ENCODE data around the gene STK38. TPM values are rescaled to one million over a fixed set of nuclear protein-coding genes. Genes with fewer than 3 reads are reported as not detected.

The STK38 gene
- polyA plus RNA-seq, 2 of the 4 experiments (the other 2 are of a cell fraction): 30.0 to 30.9 TPM

DNA sequence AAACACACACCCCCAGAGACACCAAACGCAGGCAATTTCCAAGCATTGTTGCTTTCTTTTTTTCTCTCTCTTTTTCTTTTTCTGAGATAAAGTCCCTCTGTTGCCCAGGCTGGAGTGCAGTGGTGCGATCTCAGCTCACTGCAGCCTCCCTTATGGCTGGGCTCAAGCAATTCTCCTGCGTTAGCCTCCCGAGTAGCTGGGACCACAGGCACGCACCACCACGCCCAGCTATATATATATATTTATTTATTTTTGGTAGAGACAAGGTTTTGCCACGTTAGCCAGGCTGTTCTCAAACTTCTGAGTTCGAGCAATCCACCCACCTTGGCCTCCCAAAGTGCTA, 32.9 kb upstream of the STK38 start:
- POLR2A ChIA-PET: interaction anchor here (0.8 to 1.4 kb wide), 5 partner anchors 13 to 157 kb away, joined by 4 to 7 read pairs (median 5); partner anchors contain the start of gene SRSF3
- no peak for DNase-seq (ENCODE audit: low read depth in 1 of 2, low spot score in 1 of 2)
- Histone ChIP-seq H3K4me2 (peak overlapping the region; percentile 50), H3K4me3 (no peak overlapping the region), H3K27ac (peak overlapping the region; percentile 77 to 88), H3K9me3 (no peaks in the 10 kb centered on the region), H3K4me1 (peaks cover 40% of the 10 kb centered on the region)
- ATAC-seq: no peak; a peak in 1 of 6 replicates
- CTCF ChIA-PET: interaction anchor here (0.8 to 1.6 kb wide), 13 partner anchors 10 to 193 kb away, joined by 3 to 8 read pairs (median 4); partner anchors contain the start of genes ETV7 and SRSF3
- TF ChIP-seq MYC (IDR thresholded peaks at IDR 0.05; ENCODE audit: borderline replicate concordance, low read length): no peak
- no peak for TF ChIP-seq PHF8 (IDR thresholded peaks at IDR 0.05; ENCODE audit: borderline replicate concordance, low read depth)
- no peak for TF ChIP-seq CEBPB (IDR thresholded peaks at IDR 0.05)
- no peak for TF ChIP-seq JUN (IDR thresholded peaks at IDR 0.05)
- no peak for TF ChIP-seq EHMT2 (IDR thresholded peaks at IDR 0.05; ENCODE audit: low read depth)
- no peak for TF ChIP-seq KDM5A (IDR thresholded peaks at IDR 0.05)
- TF ChIP-seq, protein P1, sequence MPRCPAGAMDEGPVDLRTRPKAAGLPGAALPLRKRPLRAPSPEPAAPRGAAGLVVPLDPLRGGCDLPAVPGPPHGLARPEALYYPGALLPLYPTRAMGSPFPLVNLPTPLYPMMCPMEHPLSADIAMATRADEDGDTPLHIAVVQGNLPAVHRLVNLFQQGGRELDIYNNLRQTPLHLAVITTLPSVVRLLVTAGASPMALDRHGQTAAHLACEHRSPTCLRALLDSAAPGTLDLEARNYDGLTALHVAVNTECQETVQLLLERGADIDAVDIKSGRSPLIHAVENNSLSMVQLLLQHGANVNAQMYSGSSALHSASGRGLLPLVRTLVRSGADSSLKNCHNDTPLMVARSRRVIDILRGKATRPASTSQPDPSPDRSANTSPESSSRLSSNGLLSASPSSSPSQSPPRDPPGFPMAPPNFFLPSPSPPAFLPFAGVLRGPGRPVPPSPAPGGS (IDR thresholded peaks at IDR 0.05): no peak
- TF ChIP-seq SMC3 (IDR thresholded peaks at IDR 0.05): no peak
- TF ChIP-seq HEYL (CRISPR knock-in tag; IDR thresholded peaks at IDR 0.05): no peak
- TF ChIP-seq RNF2 (IDR thresholded peaks at IDR 0.05; ENCODE audit: borderline replicate concordance, low read depth): no peak
- TF ChIP-seq EHF (CRISPR knock-in tag; IDR thresholded peaks at IDR 0.05): no peak
- no peak for TF ChIP-seq GATA3 (IDR thresholded peaks at IDR 0.05; ENCODE audit: borderline replicate concordance)
- no peak for TF ChIP-seq ZNF302 (CRISPR knock-in tag; IDR thresholded peaks at IDR 0.05)
- TF ChIP-seq ZSCAN20 (CRISPR knock-in tag; IDR thresholded peaks at IDR 0.05): no peak
- no peak for TF ChIP-seq CHD2 (IDR thresholded peaks at IDR 0.05; ENCODE audit: low read length, partially characterized antibody)
- no peak for TF ChIP-seq HDAC2 (IDR thresholded peaks at IDR 0.05)
- no peak for TF ChIP-seq SREBF2 (IDR thresholded peaks at IDR 0.05)
- no peak for TF ChIP-seq MAFK (IDR thresholded peaks at IDR 0.05; ENCODE audit: partially characterized antibody)
- TF ChIP-seq BHLHE40 (IDR thresholded peaks at IDR 0.05; ENCODE audit: low read depth, low read length): no peak
- no peak for FAIRE-seq
- 85% methylated on average over 8 of the region's 8 CpGs for WGBS (ENCODE audit: missing lambda C conversion rate)

DNA sequence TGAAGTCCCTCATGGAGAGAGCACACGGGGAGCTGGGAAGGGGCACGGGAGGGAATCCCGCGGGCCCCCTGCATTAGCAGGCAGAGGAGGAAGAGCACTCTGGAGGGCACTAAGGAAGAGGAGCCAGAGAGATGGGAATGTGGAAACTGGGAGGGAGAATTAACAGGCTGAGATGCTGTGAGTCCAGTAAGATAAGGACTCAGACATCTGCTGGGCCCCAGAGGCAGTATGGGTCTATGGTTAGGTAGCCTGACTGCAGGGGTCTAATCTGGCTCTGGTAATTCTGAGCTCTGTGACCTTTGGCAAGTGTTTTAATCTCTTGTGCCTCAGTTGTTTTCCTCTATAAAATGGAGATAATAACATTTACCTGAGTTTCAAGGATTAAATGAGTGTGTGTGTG, 31.2 kb upstream of the STK38 start:
- 95% methylated on average over 4 of the region's 4 CpGs for WGBS (ENCODE audit: missing lambda C conversion rate)
- ChIA-PET POLR2A (interaction anchor here (0.7 kb wide), 1 partner anchor 300 kb away, joined by 5 read pairs; no protein-coding TSS in a partner anchor), CTCF (interaction anchor here (0.7 to 2.2 kb wide), 5 partner anchors 30 to 1872 kb away, joined by 3 to 8 read pairs (median 3); no protein-coding TSS in a partner anchor)
- peak in 1 of 2 experiments; percentile 8; a peak in 1 of 6 replicates for ATAC-seq
- Histone ChIP-seq H3K9me3 (no peaks in the 10 kb centered on the region), H3K27ac (peak overlapping the region; percentile 77 to 88), H3K4me2 (peak overlapping the region; percentile 77; the same call in 2 of the 3 replicates), H3K4me3 (no peak overlapping the region), H3K4me1 (peaks cover 42% of the 10 kb centered on the region)
- FAIRE-seq: no peak
- no peak for DNase-seq (ENCODE audit: low read depth in 1 of 2, low spot score in 1 of 2)
- no peak for TF ChIP-seq SREBF2 (IDR thresholded peaks at IDR 0.05)
- no peak for TF ChIP-seq PHF8 (IDR thresholded peaks at IDR 0.05; ENCODE audit: borderline replicate concordance, low read depth)
- TF ChIP-seq, protein P1 (IDR thresholded peaks at IDR 0.05): no peak
- no peak for TF ChIP-seq CBX2 (IDR thresholded peaks at IDR 0.05; ENCODE audit: borderline replicate concordance, low read depth)
- TF ChIP-seq HOXB5 (CRISPR knock-in tag; IDR thresholded peaks at IDR 0.05): no peak
- no peak for TF ChIP-seq CEBPB (IDR thresholded peaks at IDR 0.05)
- no peak for TF ChIP-seq RCOR1 (IDR thresholded peaks at IDR 0.05; ENCODE audit: low read depth, low read length)
- TF ChIP-seq JUN (IDR thresholded peaks at IDR 0.05): no peak
- TF ChIP-seq FOXS1 (CRISPR knock-in tag; IDR thresholded peaks at IDR 0.05): no peak
- TF ChIP-seq HEYL (CRISPR knock-in tag; IDR thresholded peaks at IDR 0.05): no peak
- TF ChIP-seq NPAS2 (CRISPR knock-in tag; IDR thresholded peaks at IDR 0.05; ENCODE audit: borderline replicate concordance): no peak
- TF ChIP-seq, protein P2, sequence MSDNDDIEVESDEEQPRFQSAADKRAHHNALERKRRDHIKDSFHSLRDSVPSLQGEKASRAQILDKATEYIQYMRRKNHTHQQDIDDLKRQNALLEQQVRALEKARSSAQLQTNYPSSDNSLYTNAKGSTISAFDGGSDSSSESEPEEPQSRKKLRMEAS (IDR thresholded peaks at IDR 0.05): no peak
- no peak for TF ChIP-seq ZNF302 (CRISPR knock-in tag; IDR thresholded peaks at IDR 0.05)
- TF ChIP-seq EHMT2 (IDR thresholded peaks at IDR 0.05; ENCODE audit: low read depth): no peak
- TF ChIP-seq, protein P3, sequence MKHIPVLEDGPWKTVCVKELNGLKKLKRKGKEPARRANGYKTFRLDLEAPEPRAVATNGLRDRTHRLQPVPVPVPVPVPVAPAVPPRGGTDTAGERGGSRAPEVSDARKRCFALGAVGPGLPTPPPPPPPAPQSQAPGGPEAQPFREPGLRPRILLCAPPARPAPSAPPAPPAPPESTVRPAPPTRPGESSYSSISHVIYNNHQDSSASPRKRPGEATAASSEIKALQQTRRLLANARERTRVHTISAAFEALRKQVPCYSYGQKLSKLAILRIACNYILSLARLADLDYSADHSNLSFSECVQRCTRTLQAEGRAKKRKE (CRISPR knock-in tag; IDR thresholded peaks at IDR 0.05; ENCODE audit: low read depth): no peak
- TF ChIP-seq POLR2AphosphoS2 (conservative IDR thresholded peaks at IDR 0.05; ENCODE audit: low read length): no peak
- TF ChIP-seq SMC3 (IDR thresholded peaks at IDR 0.05): no peak
- TF ChIP-seq BHLHE40 (IDR thresholded peaks at IDR 0.05; ENCODE audit: low read depth, low read length): no peak

Measured in A549 (cell line).